GM12878 (cell line): ENCODE results near the gene TMED3. TPM values are rescaled to one million over a fixed set of nuclear protein-coding genes. Genes with fewer than 3 reads are reported as not detected.

Experiments
- ATAC-seq: fragments of 200-7000 bp; cut with Tn5 transposase; 3 replicates; pipeline ENCODE4 v1.9.1; 2020; ENCODE audit warnings: mild to moderate bottlenecking, moderate library complexity
- BruUV-seq: library from RNA; stranded (reverse); fragments of 400-500 nt; replicated peaks from 2 replicates; lab custom pipeline; 2021; lab: Mats Ljungman, UMichigan
- CTCF ChIA-PET: fragments of 300-600 bp; sonication (Branson Sonifier 250); formaldehyde crosslinking; extraction: SDS; loops from one replicate; lab custom pipeline; 2021; ENCODE audit warnings: inconsistent platforms; lab: Yijun Ruan, JAX
- POLR2A ChIA-PET: fragments of 350-600 bp; formaldehyde crosslinking; extraction: SDS; loops from one replicate; lab custom pipeline; 2021; ENCODE audit warnings: inconsistent platforms; lab: Charles Lee
- RAD21 ChIA-PET: fragments of 300-600 bp; sonication (Branson Sonifier 250); formaldehyde crosslinking; loops from one replicate; lab custom pipeline; 2023; ENCODE audit warnings: antibody characterized with exemption; ENCODE audit not compliant: unreplicated experiment; lab: Charles Lee
- SMC1A ChIA-PET: fragments of 300-600 bp; sonication (Branson Sonifier 250); formaldehyde crosslinking; loops from one replicate; lab custom pipeline; 2023; ENCODE audit not compliant: unreplicated experiment, uncharacterized antibody; lab: Charles Lee
- DNase-seq: peaks from one replicate; pipeline ENCODE4 v3.0.0-alpha.2; 2011; ENCODE audit warnings: low read depth, low spot score
- FAIRE-seq: peaks from 3 replicates; lab custom pipeline; 2011; peaks lifted over from hg19 to GRCh38; lab: Jason Lieb, UNC
- H2AFZ ChIP-seq: 2 replicates; pipeline ENCODE4 v1.6.0; 2011; ENCODE audit warnings: low read depth, low read length, control low read depth; ENCODE audit not compliant: control insufficient read depth
- H3K27ac ChIP-seq: 2 replicates; pipeline ENCODE4 v1.5.1; 2011; ENCODE audit warnings: control low read depth; ENCODE audit not compliant: control insufficient read depth, insufficient read depth
- H3K27me3 ChIP-seq, 2 experiments: replicated peaks in 1 of 2; 2 replicates each; pipeline versions ENCODE4 v1.6.0 to v1.6.1; 2011; ENCODE audit warnings: low read length in 1 of 2; ENCODE audit not compliant: control insufficient read depth in 2 of 2, insufficient read depth in 2 of 2
- H3K36me3 ChIP-seq, 2 experiments: 2 replicates each; pipeline ENCODE4 v1.5.1; 2011; ENCODE audit warnings: low read length in 1 of 2; ENCODE audit not compliant: control insufficient read depth in 2 of 2, insufficient read depth in 2 of 2
- H3K4me1 ChIP-seq: 2 replicates; pipeline ENCODE4 v1.6.1; 2011; ENCODE audit warnings: mild to moderate bottlenecking, low read length, moderate library complexity, mixed read lengths; ENCODE audit not compliant: control insufficient read depth, insufficient read depth
- H3K4me2 ChIP-seq: 2 replicates; pipeline ENCODE4 v1.6.0; 2011; ENCODE audit warnings: control low read depth; ENCODE audit not compliant: control insufficient read depth, insufficient read depth
- H3K4me3 ChIP-seq: fragments of 200-600 bp; sonication (generic); 2 replicates; pipeline ENCODE4 v1.5.1; 2016
- H3K79me2 ChIP-seq: 2 replicates; pipeline ENCODE4 v1.6.0; 2011; ENCODE audit warnings: low read length; ENCODE audit not compliant: control insufficient read depth, insufficient read depth
- H3K9ac ChIP-seq: 2 replicates; pipeline ENCODE4 v1.8.0; 2011; ENCODE audit warnings: low read length, control low read depth, mixed read lengths; ENCODE audit not compliant: control insufficient read depth, insufficient read depth
- H3K9me3 ChIP-seq: replicated peaks from 3 replicates; pipeline ENCODE4 v1.5.1; 2011; ENCODE audit warnings: mild to moderate bottlenecking, low read length; ENCODE audit not compliant: control insufficient read depth, insufficient read depth
- H4K20me1 ChIP-seq: 2 replicates; pipeline ENCODE4 v1.6.0; 2011; ENCODE audit not compliant: control insufficient read depth, insufficient read depth
- BCL11A ChIP-seq: IDR thresholded peaks from 2 replicates; pipeline ENCODE4 v1.6.1; 2011; ENCODE audit warnings: low read depth, low read length
- CHD4 ChIP-seq: fragments of 200-600 bp; sonication (generic); IDR thresholded peaks from 2 replicates; pipeline ENCODE4 v1.6.1; 2016; ENCODE audit warnings: mild to moderate bottlenecking
- EP300 ChIP-seq, 2 experiments: fragments of 150-350 bp in 1 of 2; IDR thresholded peaks; 2 replicates each; pipeline ENCODE4 v1.6.1; 2011 to 2012; ENCODE audit warnings: low read depth in 2 of 2, low read length in 2 of 2, borderline replicate concordance in 1 of 2, improper control_type of control experiment in 1 of 2, inconsistent platforms in 1 of 2; ENCODE audit not compliant: control insufficient read depth in 1 of 2
- HCFC1 ChIP-seq: fragments of 150-350 bp; IDR thresholded peaks from 2 replicates; pipeline ENCODE4 v1.6.1; 2014; ENCODE audit warnings: low read length
- HDGF ChIP-seq: fragments of 450-650 bp; IDR thresholded peaks from 2 replicates; pipeline ENCODE4 v1.6.1; 2016; ENCODE audit warnings: antibody characterized with exemption
- RAD21 ChIP-seq: IDR thresholded peaks from 2 replicates; pipeline ENCODE4 v1.6.1; 2011; ENCODE audit warnings: mild to moderate bottlenecking, low read depth, low read length, moderate library complexity; ENCODE audit not compliant: insufficient read depth
- RUNX3 ChIP-seq: IDR thresholded peaks from 2 replicates; pipeline ENCODE4 v1.6.1; 2012; ENCODE audit warnings: low read length, inconsistent platforms
- SMC3 ChIP-seq: IDR thresholded peaks from 2 replicates; pipeline ENCODE4 v1.6.1; 2011; ENCODE audit warnings: low read length, improper control_type of control experiment, borderline replicate concordance
- WGBS: methylation state at CpG from one replicate; pipeline ENCODE4 v1.1.6; 2016; ENCODE audit warnings: low lambda C conversion rate; ENCODE audit not compliant: insufficient replicate concordance, insufficient coverage; ENCODE audit errors: missing lambda C conversion rate; 5-methylcytosine and 5-hydroxymethylcytosine counted together
- in situ Hi-C: fragments of 300-500 bp; cut with MboI; formaldehyde crosslinking; loops from 9 replicates; pipeline ENCODE4 v1.14.3; 2018; ENCODE audit warnings: mixed read lengths
- intact Hi-C: fragments of 100-400 bp; cut with micrococcal nuclease; formaldehyde crosslinking; loops from one replicate; pipeline ENCODE4 v1.14.2; 2022; ENCODE audit not compliant: unreplicated experiment
- polyA plus RNA-seq, 11 experiments: library from polyadenylated mRNA; depleted of rRNA in 4 of 11; unstranded in 6 of 11; stranded (reverse) in 5 of 11; fragments of >200 nt; fragmentation: Nextera tagmentation in 4 of 11; fragmentation: Illumina TruSeq in 1 of 11; extraction: Ambion mirVana in 4 of 11; extraction: Trizol in 1 of 11; gene quantifications; 1 replicate in 1 of 11; 2 replicates in 10 of 11; pipeline versions ENCODE4 v1.2.1 to v1.2.3, GENCODE V29; 2011 to 2016; ENCODE audit warnings: inconsistent platforms in 2 of 11, missing spikeins in 2 of 11, low read depth in 1 of 11
- total RNA-seq, 4 experiments: library from RNA; depleted of rRNA in 3 of 4; stranded (reverse); fragments of >200 nt in 3 of 4; fragmentation: Illumina TruSeq in 1 of 4; extraction: Trizol in 1 of 4; gene quantifications; 2 replicates each; pipeline versions ENCODE4 v1.2.1 to v1.2.3, GENCODE V29; 2013 to 2021
- TF ChIP-seq, protein P1 (sequence below): fragments of 450-650 bp; IDR thresholded peaks from 2 replicates; pipeline ENCODE4 v1.6.1; 2017; ENCODE audit warnings: mild to moderate bottlenecking, moderate library complexity
- TF ChIP-seq, protein P2 (sequence below): IDR thresholded peaks from 2 replicates; pipeline ENCODE4 v1.6.1; 2012; ENCODE audit warnings: low read depth, low read length, improper control_type of control experiment
- TF ChIP-seq, protein P3 (sequence below): fragments of 450-650 bp; IDR thresholded peaks from 2 replicates; pipeline ENCODE4 v1.6.1; 2017; ENCODE audit warnings: mild to moderate bottlenecking, low read depth, inconsistent platforms; ENCODE audit not compliant: poor library complexity, severe bottlenecking
- TF ChIP-seq, protein P4 (sequence below), 3 experiments: IDR thresholded peaks in 2 of 3; conservative IDR thresholded peaks in 1 of 3; 2 replicates each; pipeline ENCODE4 v1.5.1; 2011; ENCODE audit warnings: low read depth in 3 of 3, low read length in 3 of 3, mild to moderate bottlenecking in 3 of 3, control low read depth in 2 of 3, moderate library complexity in 2 of 3, inconsistent platforms in 1 of 3, mixed read lengths in 1 of 3; ENCODE audit not compliant: control insufficient read depth in 2 of 3, insufficient read depth in 1 of 3; ENCODE audit errors: extremely low read depth in 1 of 3

The TMED3 gene
- total and polyA plus RNA-seq, 10 of the 15 experiments (the other 5 are each of a cell fraction or from before 2014, with no cell fraction given), result 7.6 to 95.8 (median 54.9) TPM

DNA sequence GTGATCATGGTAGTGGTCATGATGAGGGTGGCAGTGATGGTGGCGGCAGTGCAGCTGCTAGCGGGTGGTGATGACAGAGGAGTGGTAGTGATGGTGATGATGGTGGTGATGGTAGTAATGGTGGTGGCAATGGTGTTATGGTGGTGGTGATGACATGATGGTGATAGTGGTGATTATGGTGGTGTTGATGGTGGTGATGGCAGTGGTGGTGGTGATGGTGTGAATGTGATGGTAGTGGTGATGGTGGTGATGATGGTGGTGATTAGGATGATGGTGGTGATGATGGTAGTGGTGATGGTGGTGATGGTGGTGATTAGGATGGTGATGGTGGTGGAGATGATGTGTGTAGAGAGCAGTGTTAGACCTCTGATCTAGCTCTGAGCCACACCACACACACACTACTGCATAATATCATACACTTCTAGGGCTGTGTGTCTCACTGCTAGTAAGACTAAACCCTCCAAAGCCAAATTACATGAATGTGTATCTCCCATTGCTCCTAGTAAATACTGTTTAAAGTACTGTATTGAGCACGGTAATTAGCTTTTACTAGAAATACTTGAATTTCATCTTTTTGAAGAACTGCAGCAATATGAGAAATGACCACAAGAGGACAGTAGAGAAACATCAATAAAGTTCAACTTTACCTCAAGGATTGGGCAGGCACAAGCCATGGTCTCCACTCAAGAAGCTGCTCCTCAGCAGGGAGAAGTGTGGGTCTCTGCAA lies 28.8 kb downstream of the TMED3 start:
- H4K20me1 ChIP-seq, result no peaks in the 10 kb centered on the region
- DNase-seq (no peak), ATAC-seq (peak; percentile 71), FAIRE-seq (peak; percentile 92)
- no peak overlapping the region for H3K4me3 ChIP-seq
- no peaks in the 10 kb centered on the region for H3K36me3 ChIP-seq
- 66% methylated on average over 3 of the region's 3 CpGs for WGBS
- H3K4me2 ChIP-seq, result no peak overlapping the region
- ChIA-PET RAD21 (interaction anchor here (0.7 to 2.1 kb wide), 12 partner anchors 10 to 652 kb away, joined by 3 to 13 read pairs (median 4); partner anchors contain the start of gene TMED3), SMC1A (interaction anchor here (0.6 to 2.5 kb wide), 17 partner anchors 16 to 554 kb away, joined by 3 to 18 read pairs (median 4); partner anchors contain the start of gene TMED3), CTCF (interaction anchor here (0.7 to 4.6 kb wide), 29 partner anchors 9 to 970 kb away, joined by 3 to 57 read pairs (median 4); no protein-coding TSS in a partner anchor), POLR2A (no interaction called here)
- BruUV-seq, result no TSS peak
- no peak overlapping the region for H3K9ac ChIP-seq
- H2AFZ ChIP-seq, result no peak overlapping the region
- H3K9me3 ChIP-seq, result no peaks in the 10 kb centered on the region
- H3K4me1 ChIP-seq, result no peaks in the 10 kb centered on the region
- no peak overlapping the region for H3K27ac ChIP-seq
- H3K79me2 ChIP-seq, result no peaks in the 10 kb centered on the region
- H3K27me3 ChIP-seq, result no peaks in the 10 kb centered on the region
- TF ChIP-seq, protein P1, sequence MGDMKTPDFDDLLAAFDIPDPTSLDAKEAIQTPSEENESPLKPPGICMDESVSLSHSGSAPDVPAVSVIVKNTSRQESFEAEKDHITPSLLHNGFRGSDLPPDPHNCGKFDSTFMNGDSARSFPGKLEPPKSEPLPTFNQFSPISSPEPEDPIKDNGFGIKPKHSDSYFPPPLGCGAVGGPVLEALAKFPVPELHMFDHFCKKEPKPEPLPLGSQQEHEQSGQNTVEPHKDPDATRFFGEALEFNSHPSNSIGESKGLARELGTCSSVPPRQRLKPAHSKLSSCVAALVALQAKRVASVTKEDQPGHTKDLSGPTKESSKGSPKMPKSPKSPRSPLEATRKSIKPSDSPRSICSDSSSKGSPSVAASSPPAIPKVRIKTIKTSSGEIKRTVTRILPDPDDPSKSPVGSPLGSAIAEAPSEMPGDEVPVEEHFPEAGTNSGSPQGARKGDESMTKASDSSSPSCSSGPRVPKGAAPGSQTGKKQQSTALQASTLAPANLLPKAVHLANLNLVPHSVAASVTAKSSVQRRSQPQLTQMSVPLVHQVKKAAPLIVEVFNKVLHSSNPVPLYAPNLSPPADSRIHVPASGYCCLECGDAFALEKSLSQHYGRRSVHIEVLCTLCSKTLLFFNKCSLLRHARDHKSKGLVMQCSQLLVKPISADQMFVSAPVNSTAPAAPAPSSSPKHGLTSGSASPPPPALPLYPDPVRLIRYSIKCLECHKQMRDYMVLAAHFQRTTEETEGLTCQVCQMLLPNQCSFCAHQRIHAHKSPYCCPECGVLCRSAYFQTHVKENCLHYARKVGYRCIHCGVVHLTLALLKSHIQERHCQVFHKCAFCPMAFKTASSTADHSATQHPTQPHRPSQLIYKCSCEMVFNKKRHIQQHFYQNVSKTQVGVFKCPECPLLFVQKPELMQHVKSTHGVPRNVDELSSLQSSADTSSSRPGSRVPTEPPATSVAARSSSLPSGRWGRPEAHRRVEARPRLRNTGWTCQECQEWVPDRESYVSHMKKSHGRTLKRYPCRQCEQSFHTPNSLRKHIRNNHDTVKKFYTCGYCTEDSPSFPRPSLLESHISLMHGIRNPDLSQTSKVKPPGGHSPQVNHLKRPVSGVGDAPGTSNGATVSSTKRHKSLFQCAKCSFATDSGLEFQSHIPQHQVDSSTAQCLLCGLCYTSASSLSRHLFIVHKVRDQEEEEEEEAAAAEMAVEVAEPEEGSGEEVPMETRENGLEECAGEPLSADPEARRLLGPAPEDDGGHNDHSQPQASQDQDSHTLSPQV, result 0 out of 2 replicates have a peak, but pooled peaks have one; percentile 20
- TF ChIP-seq CHD4 (no peak), RUNX3 (peak; percentile 50; the same call in 1 of the 2 replicates), EP300 (IDR thresholded peaks at IDR 0.05; ENCODE audit: borderline replicate concordance in 1 of 2, control insufficient read depth in 1 of 2, low read depth in 2 of 2, low read length in 2 of 2) (no peak), HCFC1 (no peak), HDGF (peak; percentile 87), SMC3 (peak; percentile 51; the same call in 1 of the 2 replicates), BCL11A (no peak), RAD21 (peak; percentile 71)
- TF ChIP-seq, protein P2, sequence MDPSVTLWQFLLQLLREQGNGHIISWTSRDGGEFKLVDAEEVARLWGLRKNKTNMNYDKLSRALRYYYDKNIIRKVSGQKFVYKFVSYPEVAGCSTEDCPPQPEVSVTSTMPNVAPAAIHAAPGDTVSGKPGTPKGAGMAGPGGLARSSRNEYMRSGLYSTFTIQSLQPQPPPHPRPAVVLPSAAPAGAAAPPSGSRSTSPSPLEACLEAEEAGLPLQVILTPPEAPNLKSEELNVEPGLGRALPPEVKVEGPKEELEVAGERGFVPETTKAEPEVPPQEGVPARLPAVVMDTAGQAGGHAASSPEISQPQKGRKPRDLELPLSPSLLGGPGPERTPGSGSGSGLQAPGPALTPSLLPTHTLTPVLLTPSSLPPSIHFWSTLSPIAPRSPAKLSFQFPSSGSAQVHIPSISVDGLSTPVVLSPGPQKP, result no peak
- TF ChIP-seq, protein P3, sequence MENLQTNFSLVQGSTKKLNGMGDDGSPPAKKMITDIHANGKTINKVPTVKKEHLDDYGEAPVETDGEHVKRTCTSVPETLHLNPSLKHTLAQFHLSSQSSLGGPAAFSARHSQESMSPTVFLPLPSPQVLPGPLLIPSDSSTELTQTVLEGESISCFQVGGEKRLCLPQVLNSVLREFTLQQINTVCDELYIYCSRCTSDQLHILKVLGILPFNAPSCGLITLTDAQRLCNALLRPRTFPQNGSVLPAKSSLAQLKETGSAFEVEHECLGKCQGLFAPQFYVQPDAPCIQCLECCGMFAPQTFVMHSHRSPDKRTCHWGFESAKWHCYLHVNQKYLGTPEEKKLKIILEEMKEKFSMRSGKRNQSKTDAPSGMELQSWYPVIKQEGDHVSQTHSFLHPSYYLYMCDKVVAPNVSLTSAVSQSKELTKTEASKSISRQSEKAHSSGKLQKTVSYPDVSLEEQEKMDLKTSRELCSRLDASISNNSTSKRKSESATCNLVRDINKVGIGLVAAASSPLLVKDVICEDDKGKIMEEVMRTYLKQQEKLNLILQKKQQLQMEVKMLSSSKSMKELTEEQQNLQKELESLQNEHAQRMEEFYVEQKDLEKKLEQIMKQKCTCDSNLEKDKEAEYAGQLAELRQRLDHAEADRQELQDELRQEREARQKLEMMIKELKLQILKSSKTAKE, result no peak
- TF ChIP-seq, protein P4, sequence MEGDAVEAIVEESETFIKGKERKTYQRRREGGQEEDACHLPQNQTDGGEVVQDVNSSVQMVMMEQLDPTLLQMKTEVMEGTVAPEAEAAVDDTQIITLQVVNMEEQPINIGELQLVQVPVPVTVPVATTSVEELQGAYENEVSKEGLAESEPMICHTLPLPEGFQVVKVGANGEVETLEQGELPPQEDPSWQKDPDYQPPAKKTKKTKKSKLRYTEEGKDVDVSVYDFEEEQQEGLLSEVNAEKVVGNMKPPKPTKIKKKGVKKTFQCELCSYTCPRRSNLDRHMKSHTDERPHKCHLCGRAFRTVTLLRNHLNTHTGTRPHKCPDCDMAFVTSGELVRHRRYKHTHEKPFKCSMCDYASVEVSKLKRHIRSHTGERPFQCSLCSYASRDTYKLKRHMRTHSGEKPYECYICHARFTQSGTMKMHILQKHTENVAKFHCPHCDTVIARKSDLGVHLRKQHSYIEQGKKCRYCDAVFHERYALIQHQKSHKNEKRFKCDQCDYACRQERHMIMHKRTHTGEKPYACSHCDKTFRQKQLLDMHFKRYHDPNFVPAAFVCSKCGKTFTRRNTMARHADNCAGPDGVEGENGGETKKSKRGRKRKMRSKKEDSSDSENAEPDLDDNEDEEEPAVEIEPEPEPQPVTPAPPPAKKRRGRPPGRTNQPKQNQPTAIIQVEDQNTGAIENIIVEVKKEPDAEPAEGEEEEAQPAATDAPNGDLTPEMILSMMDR (IDR thresholded peaks at IDR 0.05 in 2 of 3, conservative IDR thresholded peaks at IDR 0.05 in 1 of 3; ENCODE audit: control insufficient read depth in 2 of 3, extremely low read depth in 1 of 3, insufficient read depth in 1 of 3, low read depth in 3 of 3, low read length in 3 of 3), result peak; percentile 78 to 91 (median 83)
- intact Hi-C loops, result loop anchor here (10.0 kb wide), 1 partner anchor 515 kb away; no protein-coding TSS in a partner anchor
- in situ Hi-C loops, result no loop called here
